OCI-LY7 (cell line): ENCODE data around the gene CNTRL. TPM values are rescaled to one million over a fixed set of nuclear protein-coding genes. Genes with fewer than 3 reads are reported as not detected.

Source experiments
- BruUV-seq: library from RNA; stranded (reverse); fragments of 400-500 nt; replicated peaks from 2 replicates; lab custom pipeline; 2021; lab: Mats Ljungman, UMichigan
- CTCF ChIA-PET: fragments of 300-600 bp; sonication (Branson Sonifier 250); formaldehyde crosslinking; loops from one replicate; lab custom pipeline; 2022; ENCODE audit warnings: antibody characterized with exemption; ENCODE audit not compliant: unreplicated experiment; lab: Charles Lee
- POLR2A ChIA-PET: fragments of 300-600 bp; sonication (Branson Sonifier 250); formaldehyde crosslinking; loops from one replicate; lab custom pipeline; 2022; ENCODE audit warnings: antibody characterized with exemption; lab: Charles Lee
- DNase-seq: peaks from one replicate; pipeline ENCODE4 v3.0.0-alpha.2; 2015; ENCODE audit warnings: low spot score
- H2AFZ ChIP-seq: fragments of 200-600 bp; sonication (generic), shearing (Covaris generic); 2 replicates; pipeline ENCODE4 v1.6.1; 2014; ENCODE audit warnings: mild to moderate bottlenecking, antibody characterized with exemption, low read length, moderate library complexity
- H3K27ac ChIP-seq: fragments of 200-600 bp; sonication (generic); 2 replicates; pipeline ENCODE4 v1.5.1; 2014; ENCODE audit warnings: mixed run types, low read depth, mild to moderate bottlenecking, moderate library complexity, low read length, inconsistent platforms; ENCODE audit not compliant: poor library complexity, severe bottlenecking
- H3K36me3 ChIP-seq: fragments of 200-600 bp; sonication (generic); 2 replicates; pipeline ENCODE4 v1.6.1; 2014; ENCODE audit warnings: mild to moderate bottlenecking, antibody characterized with exemption, low read length, moderate library complexity, mixed read lengths; ENCODE audit not compliant: insufficient read depth
- H3K4me1 ChIP-seq: fragments of 200-600 bp; sonication (generic); 2 replicates; pipeline ENCODE4 v1.5.1; 2014; ENCODE audit warnings: mild to moderate bottlenecking, low read length; ENCODE audit not compliant: insufficient read depth, poor library complexity, severe bottlenecking
- H3K4me2 ChIP-seq: fragments of 200-600 bp; sonication (generic); 2 replicates; pipeline ENCODE4 v1.6.1; 2014; ENCODE audit warnings: mild to moderate bottlenecking, low read length
- H3K4me3 ChIP-seq: fragments of 200-600 bp; sonication (generic); 2 replicates; pipeline ENCODE4 v1.5.1; 2014; ENCODE audit warnings: mild to moderate bottlenecking, low read depth, low read length; ENCODE audit not compliant: poor library complexity, severe bottlenecking
- H3K79me2 ChIP-seq: fragments of 200-600 bp; sonication (generic); 2 replicates; pipeline ENCODE4 v1.6.1; 2016; ENCODE audit warnings: low read depth, mild to moderate bottlenecking, low read length, moderate library complexity, mixed read lengths; ENCODE audit not compliant: insufficient read depth
- H3K9me2 ChIP-seq: fragments of 200-600 bp; sonication (generic); 2 replicates; pipeline ENCODE4 v1.6.1; 2016; ENCODE audit warnings: mild to moderate bottlenecking, low read length, mixed read lengths; ENCODE audit not compliant: insufficient read depth
- H3K9me3 ChIP-seq: fragments of 200-600 bp; sonication (generic); 2 replicates; pipeline ENCODE4 v1.6.1; 2014; ENCODE audit warnings: mild to moderate bottlenecking, mixed run types, low read length, mixed read lengths
- H4K20me1 ChIP-seq: fragments of 200-600 bp; sonication (generic); 2 replicates; pipeline ENCODE4 v1.6.1; 2014; ENCODE audit warnings: mild to moderate bottlenecking, antibody characterized with exemption, low read length, moderate library complexity, mixed read lengths; ENCODE audit not compliant: insufficient read depth
- EZH2phosphoT487 ChIP-seq: fragments of 200-600 bp; sonication (generic); IDR thresholded peaks from 2 replicates; pipeline ENCODE4 v1.6.1; 2018; ENCODE audit warnings: low read depth, borderline replicate concordance, mild to moderate bottlenecking, mixed run types, antibody characterized with exemption, low read length, moderate library complexity, mixed read lengths
- intact Hi-C: fragments of 100-400 bp; cut with micrococcal nuclease; formaldehyde crosslinking; loops from one replicate; pipeline ENCODE4 v1.10.0; 2022; ENCODE audit not compliant: unreplicated experiment
- total RNA-seq, 2 experiments: library from RNA; depleted of rRNA in 1 of 2; stranded (reverse); fragments of >200 nt in 1 of 2; shearing (Covaris generic) in 1 of 2; gene quantifications; 2 replicates each; pipeline ENCODE4 v1.2.3, GENCODE V29; 2014 to 2022
- TF ChIP-seq, protein P1 (sequence below): fragments of 200-600 bp; sonication (generic); conservative IDR thresholded peaks from 2 replicates; pipeline ENCODE4 v1.5.1; 2014; ENCODE audit warnings: mild to moderate bottlenecking, antibody characterized with exemption, low read length, moderate library complexity, mixed read lengths

Gene CNTRL
- total RNA-seq, 2 experiments from 2014 or later = 81.4 to 113 TPM

DNA sequence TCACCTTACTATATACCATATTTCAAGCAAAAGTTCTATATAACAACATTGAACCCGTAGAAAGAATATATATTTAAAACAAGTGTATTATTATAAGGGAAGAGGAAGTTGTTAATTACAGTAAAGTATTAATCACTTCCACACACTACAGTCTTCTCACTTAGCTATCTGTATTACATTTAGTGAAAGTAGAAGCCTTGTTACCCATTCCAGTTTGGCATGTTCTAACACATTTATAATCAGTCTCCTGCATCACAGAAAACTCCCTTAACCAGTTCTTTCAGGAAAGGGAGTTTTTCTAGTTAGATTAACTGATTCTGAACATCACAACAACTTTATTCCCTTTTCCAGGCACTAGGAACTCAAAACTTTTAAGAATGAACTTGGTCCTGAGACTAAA is 120.0 kb downstream of the CNTRL start:
- peaks cover 35% of the 10 kb centered on the region; the same call in 1 of the 2 replicates for H3K36me3 ChIP-seq
- CTCF ChIA-PET = no interaction called here
- H4K20me1 ChIP-seq = peaks cover 67% of the 10 kb centered on the region
- no peaks in the 10 kb centered on the region for H3K9me2 ChIP-seq
- H3K4me3 ChIP-seq = no peak overlapping the region
- BruUV-seq = no TSS peak
- H3K9me3 ChIP-seq = no peaks in the 10 kb centered on the region
- no peak overlapping the region for H3K27ac ChIP-seq
- intact Hi-C loops = no loop called here
- no peak for DNase-seq
- no peak for TF ChIP-seq EZH2phosphoT487
- TF ChIP-seq, protein P1, sequence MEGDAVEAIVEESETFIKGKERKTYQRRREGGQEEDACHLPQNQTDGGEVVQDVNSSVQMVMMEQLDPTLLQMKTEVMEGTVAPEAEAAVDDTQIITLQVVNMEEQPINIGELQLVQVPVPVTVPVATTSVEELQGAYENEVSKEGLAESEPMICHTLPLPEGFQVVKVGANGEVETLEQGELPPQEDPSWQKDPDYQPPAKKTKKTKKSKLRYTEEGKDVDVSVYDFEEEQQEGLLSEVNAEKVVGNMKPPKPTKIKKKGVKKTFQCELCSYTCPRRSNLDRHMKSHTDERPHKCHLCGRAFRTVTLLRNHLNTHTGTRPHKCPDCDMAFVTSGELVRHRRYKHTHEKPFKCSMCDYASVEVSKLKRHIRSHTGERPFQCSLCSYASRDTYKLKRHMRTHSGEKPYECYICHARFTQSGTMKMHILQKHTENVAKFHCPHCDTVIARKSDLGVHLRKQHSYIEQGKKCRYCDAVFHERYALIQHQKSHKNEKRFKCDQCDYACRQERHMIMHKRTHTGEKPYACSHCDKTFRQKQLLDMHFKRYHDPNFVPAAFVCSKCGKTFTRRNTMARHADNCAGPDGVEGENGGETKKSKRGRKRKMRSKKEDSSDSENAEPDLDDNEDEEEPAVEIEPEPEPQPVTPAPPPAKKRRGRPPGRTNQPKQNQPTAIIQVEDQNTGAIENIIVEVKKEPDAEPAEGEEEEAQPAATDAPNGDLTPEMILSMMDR = no peak
- H3K4me2 ChIP-seq = peak overlapping the region; percentile 27
- POLR2A ChIA-PET = interaction anchor here (0.5 to 1.3 kb wide), 4 partner anchors 9 to 486 kb away, joined by 3 to 5 read pairs (median 4); no protein-coding TSS in a partner anchor
- peaks cover 100% of the 10 kb centered on the region for H3K79me2 ChIP-seq
- no peak overlapping the region for H2AFZ ChIP-seq
- H3K4me1 ChIP-seq = peaks cover 75% of the 10 kb centered on the region

DNA sequence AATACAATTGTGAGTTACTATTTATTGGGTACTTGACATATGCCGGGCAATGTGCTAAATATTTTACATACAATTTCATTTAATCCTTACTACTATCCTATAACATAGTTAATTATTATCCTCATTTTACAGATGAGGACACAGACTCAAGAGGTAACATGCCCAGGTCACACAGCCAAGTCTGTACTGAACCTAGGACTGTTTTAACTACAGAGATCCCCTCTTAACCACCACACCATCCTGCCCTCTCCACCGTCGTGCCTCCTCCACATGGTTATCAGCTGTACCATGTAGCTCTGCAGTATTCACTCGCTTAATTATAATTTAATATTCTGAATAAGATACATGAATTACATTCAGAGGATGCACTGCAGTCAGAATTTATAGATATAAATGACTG is 121.6 kb downstream of the CNTRL start:
- Histone ChIP-seq H3K4me1 (peaks cover 81% of the 10 kb centered on the region), H2AFZ (no peak overlapping the region), H3K36me3 (peaks cover 29% of the 10 kb centered on the region; the same call in 1 of the 2 replicates), H3K4me3 (no peak overlapping the region), H3K4me2 (peak overlapping the region; percentile 45), H3K27ac (no peak overlapping the region), H3K9me2 (no peaks in the 10 kb centered on the region), H3K79me2 (peaks cover 100% of the 10 kb centered on the region), H4K20me1 (peaks cover 68% of the 10 kb centered on the region), H3K9me3 (no peaks in the 10 kb centered on the region)
- TF ChIP-seq, protein P1 = no peak
- TF ChIP-seq EZH2phosphoT487 = no peak
- intact Hi-C loops = loop anchor here (2.0 kb wide), 1 partner anchor 14 kb away; no protein-coding TSS in a partner anchor
- BruUV-seq = no TSS peak
- ChIA-PET CTCF (no interaction called here), POLR2A (interaction anchor here (0.6 kb wide), 1 partner anchor 15 kb away, joined by 3 read pairs; no protein-coding TSS in a partner anchor)
- no peak for DNase-seq

DNA sequence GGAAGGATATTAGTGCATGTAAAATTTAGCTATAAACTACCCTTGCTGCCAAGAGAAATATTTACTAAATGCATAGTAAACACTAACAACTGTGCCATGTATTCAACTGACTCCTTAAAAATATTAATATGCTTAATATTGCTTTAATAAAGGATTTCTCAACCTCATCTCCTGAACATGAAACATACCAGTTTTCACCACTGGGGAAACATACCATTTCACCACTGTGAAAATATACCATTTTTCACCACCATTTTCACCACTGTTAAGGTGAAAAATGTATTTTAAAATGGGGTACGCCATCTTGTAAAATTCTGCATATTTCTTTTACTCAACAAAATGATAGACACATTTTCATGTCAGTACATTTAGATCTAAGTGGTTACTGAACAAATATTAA is 122.4 kb downstream of the CNTRL start:
- Histone ChIP-seq H2AFZ (no peak overlapping the region), H3K79me2 (peaks cover 94% of the 10 kb centered on the region), H3K9me2 (no peaks in the 10 kb centered on the region), H3K4me2 (peak overlapping the region; percentile 45), H3K27ac (no peak overlapping the region), H4K20me1 (peaks cover 64% of the 10 kb centered on the region), H3K36me3 (peaks cover 24% of the 10 kb centered on the region; the same call in 1 of the 2 replicates), H3K9me3 (no peaks in the 10 kb centered on the region), H3K4me1 (peaks cover 82% of the 10 kb centered on the region), H3K4me3 (peak overlapping the region; percentile 7)
- DNase-seq = no peak
- TF ChIP-seq, protein P1 = 0 out of 2 replicates have a peak, but pooled peaks have one; percentile 37
- TF ChIP-seq EZH2phosphoT487 = no peak
- CTCF ChIA-PET = no interaction called here
- intact Hi-C loops = loop anchor here (2.0 kb wide), 1 partner anchor 14 kb away; no protein-coding TSS in a partner anchor
- BruUV-seq = no TSS peak
- POLR2A ChIA-PET = interaction anchor here (0.6 to 0.7 kb wide), 2 partner anchors 12 to 16 kb away, joined by 3 read pairs; no protein-coding TSS in a partner anchor
